GM08714 (cell line): ENCODE results near the gene UGDH.

ENCODE experiments used
- H3K4me3 ChIP-seq: fragments of 200-500 bp; sonication (Bioruptor generic); 2 replicates; pipeline ENCODE4 v1.5.1; 2014; ENCODE audit warnings: mild to moderate bottlenecking, low read length, inconsistent platforms
- ZNF274 ChIP-seq: IDR thresholded peaks from 2 replicates; pipeline ENCODE4 v1.6.1; 2012; ENCODE audit warnings: mild to moderate bottlenecking, low read depth, low read length

UGDH gene

DNA sequence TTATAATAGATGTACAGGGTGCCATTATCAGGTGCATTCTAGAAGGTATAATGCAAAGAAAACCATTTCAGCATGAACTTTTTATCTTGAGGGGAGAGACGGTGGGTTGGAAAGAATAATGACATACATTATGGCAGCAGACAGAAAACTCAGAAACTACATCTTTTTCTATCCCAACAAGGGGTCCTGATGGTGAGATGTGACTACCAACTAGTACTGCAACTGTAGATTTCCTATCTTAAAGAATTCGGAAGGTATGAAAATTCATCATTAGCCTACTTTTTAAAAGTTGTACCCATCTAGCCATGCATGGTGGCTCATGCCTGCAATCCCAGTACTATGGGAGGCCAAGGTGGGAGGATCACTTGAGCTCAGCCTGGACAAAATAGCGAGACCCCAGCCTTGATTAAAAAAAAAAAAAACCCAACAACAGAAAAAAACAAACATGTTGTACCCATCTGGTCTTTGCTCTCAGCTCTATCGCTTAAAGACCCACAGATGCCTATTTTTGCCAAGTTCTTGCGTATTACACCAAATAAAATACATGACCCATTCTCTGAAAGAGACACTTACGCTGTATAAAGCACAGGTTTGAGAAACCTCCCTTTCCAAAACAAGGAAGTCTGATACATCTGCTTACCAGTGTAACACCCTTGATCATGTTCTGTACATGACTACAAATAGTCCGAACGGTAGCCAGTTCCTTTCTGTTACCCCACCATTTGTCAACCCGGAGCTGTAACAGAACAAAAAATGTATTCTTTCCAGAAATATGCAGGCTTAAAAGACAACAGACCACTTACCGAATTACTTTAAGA, 70.1 kb downstream of the UGDH start:
- TF ChIP-seq ZNF274, result no peak
- peak overlapping the region; percentile 71 for H3K4me3 ChIP-seq

DNA sequence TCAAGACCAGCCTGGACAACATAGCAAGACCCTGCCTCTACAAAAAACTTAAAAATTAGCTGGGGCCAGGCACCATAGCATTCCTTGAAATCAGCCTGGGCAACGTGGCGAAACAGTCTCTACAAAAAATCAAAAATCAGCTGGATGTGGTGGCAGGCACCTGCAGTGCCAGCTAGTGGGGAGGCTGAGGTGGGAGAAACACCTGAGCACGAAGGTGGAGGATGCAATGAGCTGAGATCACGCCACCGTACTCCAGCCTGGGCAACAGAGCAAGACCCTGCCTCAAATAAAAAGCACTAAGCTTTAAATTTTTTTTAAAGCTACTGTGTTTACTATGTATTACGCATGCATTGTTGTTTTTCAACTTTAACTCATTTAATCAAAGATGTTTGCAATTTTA, 71.8 kb downstream of the UGDH start:
- no peak overlapping the region for H3K4me3 ChIP-seq
- no peak for TF ChIP-seq ZNF274

DNA sequence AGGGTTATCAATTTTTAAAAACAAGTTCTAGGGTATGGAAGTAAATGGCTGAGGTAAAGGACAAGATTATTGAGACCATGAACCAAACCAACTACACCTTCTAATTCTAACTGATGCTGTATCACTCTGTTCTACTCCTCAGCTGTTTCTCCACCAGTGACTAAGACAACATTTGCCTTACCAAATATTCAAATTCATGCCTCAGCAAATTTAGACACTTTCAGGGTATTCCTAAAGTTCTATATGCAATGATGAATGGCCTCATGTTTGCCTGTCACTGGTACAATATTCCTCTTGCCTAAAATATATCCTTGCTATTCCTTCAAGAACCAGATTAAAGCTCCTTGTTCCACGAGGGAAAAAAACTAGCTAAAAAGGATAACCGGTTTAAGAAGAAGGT, 73.5 kb downstream of the UGDH start:
- TF ChIP-seq ZNF274, result no peak
- H3K4me3 ChIP-seq, result no peak overlapping the region

DNA sequence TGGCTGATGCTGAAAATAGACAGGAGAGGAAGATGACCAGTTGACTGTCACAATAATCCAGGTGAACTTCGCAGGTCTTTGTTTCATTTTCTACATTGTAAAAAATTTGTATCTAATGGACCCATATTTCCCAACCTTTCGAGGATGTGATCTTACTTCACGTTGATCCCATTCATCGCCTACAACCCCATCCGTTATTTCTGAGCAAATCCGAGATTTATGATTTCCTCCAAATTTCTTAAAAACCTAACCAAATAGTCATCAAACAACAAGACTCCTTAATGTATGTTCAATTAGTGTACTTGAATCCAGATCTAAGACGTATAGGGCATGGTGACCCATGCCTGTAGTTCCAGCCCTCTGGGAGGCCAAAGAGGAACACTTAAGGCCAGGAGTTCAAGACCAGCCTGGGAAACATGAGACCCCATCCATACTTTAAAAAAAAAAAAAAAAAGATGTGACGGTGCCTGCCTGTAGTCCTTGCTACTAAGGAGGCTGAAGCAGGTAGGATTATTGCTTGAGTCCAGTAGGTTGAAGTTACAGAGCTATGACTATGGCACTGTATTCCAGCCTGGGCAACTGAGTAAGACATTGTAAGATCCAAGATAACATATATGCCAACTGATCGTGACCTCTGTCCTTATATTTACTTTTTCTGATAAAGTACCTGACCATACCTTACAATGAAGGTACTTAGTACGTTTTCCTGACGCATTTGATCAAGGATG, 74.2 kb downstream of the UGDH start:
- H3K4me3 ChIP-seq, result no peak overlapping the region
- TF ChIP-seq ZNF274, result no peak

DNA sequence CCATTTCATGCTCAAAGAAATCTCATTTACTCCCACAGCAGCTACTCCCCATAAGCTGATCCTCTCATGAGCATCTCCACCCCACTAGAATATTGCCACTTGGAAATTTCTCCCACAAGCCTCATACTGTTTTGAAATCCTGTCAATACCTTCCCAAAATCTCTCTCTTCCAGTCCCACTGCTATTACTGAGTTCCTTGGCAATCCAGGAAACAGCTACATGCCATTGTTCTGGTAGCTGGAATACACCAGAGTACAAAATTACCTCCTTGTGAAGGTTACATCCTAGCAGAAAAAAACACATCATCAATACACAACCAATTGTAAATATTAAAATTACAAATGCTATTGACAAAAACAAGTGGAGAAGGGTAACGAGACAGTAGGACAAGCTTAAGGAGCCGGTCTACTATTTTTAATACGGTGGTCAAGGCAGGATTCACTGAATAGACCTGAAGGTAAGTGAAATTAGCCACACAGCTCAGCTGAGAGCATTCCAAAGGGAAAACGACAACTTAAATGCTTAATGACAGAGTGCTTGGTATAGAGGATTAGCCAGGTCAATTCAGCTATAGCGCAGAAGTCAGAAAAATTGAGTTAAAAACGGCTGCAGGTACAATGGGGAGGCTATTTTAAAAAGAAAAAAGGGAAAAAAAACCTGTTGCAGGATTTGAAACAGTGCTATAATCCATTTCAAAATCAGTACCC, 74.9 kb downstream of the UGDH start:
- H3K4me3 ChIP-seq, result no peak overlapping the region
- no peak for TF ChIP-seq ZNF274

DNA sequence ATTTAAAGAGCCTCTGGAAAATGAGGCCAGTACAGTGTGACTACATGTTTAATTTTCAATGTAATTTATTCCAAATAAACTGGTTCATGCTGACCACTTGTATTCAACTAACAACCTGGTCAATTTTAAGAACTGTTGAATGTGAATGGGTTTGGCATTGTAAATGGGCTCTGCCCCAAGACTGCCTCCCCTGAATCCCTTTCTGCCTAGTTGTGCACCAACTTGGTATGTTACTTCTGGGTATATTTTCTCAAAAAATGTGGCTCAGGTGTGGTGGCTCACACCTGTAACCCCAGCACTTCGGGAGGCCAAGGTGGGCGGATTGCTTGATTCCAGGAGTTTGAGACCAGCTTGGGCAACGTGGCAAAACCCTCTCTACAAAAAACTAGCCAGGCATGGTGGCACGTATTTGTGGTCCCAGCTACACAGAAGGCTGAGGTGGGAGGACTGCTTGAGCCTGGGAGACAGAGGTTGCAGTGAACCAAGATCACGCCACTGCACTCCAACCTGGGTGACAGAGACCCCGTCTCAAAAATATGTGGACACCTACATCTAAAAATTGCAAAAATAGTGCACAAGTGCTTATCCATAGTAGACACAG, 75.7 kb downstream of the UGDH start:
- no peak for TF ChIP-seq ZNF274
- no peak overlapping the region for H3K4me3 ChIP-seq

DNA sequence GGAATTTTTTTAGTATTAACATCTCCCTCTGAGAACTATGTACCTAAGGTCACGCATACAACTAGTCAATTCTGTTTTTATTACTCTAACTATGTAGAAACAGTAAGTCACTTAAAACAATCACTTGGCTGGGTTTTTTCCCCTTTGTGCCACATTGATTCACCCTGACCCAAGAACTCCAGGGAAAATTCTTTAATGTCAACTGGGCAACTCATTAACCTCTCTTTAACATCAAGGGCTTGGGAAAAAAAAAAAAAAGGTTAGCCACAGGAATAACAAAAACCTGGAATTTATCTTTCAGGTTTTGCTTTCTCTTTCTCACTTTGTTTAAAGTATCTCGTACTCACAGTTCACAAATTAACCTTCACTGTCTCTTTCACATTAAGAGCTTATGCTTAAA, 76.6 kb downstream of the UGDH start:
- H3K4me3 ChIP-seq, result no peak overlapping the region
- TF ChIP-seq ZNF274, result no peak
